C4-2B (cell line): ENCODE results near the gene PGBD5.

ENCODE experiments used
- CTCF ChIP-seq: fragments of 450-650 bp; conservative IDR thresholded peaks from 2 replicates; pipeline ENCODE4 v1.5.1; 2017; ENCODE audit warnings: mild to moderate bottlenecking
- ZFX ChIP-seq: fragments of 450-650 bp; IDR thresholded peaks from 2 replicates; pipeline ENCODE4 v1.6.1; 2017

GRCh38 chr1:230355128-230355527 is 71.0 kb downstream of the PGBD5 start:
- TF ChIP-seq CTCF (no peak), ZFX (no peak)
